SW 1271 (cell line): ENCODE data around the gene PDE8A.

Source experiments
- DNase-seq, 2 experiments: peaks; one replicate each; lab custom pipeline; 2025; lab: John Stamatoyannopoulos, UW

PDE8A gene

DNA sequence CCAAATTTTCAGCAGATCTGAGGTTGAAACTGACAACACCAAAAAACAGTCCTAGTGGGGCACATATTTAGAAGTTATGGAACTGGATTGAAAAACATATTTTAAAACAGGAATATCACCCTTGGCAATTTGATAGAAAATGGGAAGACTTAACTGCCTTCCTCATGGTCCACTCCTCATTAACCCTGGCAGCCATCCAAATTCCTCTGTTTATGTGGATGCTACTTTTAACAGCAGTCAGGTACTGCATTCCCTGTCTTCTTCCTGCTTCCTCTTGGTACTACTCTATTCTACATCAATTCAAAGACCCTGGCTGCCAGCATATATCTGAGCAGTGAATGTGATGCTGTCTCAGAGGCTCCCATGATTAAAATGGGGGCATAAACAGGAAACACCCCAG lies 54.3 kb downstream of the PDE8A start:
- no peak for DNase-seq

DNA sequence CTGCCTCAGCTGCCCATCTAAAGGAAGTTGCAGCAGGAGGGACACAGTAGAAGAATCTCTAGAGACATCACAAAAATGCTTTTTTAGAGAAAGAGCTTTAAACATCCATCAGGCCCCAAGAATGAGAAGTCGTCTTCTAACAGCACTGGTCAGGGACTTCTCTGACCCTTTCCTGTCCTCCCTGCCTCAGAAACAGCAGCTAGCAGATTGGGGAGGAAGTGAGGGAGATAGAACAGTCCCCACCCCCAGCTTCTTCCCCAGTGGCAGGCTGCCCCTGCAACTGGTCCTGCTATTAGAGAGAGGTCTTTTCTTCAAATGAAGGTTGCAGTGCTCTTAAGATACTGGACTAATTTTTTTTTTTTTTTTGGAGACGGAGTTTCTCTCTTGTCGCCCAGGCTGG lies 55.1 kb downstream of the PDE8A start:
- DNase-seq: no peak

DNA sequence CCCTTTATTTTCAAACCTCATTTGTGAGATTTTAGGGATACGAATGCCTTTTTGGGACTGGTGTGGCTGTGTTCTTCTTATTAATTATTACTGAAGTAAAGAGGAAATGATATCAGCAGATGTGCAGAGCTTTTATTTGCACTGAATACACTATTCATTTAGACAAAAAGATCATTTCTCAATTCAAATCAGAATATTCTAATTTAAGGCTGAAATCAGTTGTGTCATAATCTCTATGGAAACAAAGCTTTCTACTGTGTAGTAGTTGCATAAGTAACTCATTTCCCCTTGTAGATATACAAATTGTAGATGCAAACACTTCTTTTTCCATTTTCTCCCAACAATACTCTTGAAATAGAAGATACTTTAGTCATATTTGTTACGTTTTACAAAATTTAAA lies 56.0 kb downstream of the PDE8A start:
- DNase-seq: no peak

DNA sequence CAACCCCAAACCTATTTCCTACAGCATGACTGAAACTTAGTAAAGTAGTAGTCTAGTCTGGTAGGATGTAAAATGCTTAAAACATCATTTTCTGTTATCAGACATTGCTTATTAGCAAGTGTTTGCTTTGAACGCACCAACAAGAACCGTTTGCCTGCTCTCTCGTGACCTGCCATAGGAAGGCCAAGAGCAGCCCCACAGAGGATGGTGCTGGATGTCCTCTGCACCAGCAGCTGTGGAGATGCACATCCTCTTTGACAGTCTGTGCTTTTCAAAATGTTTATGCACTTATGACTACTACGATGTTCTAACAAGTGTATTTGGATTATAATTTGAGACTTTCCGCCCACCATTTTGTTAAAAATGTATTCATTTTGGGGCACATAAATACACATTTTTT lies 59.6 kb downstream of the PDE8A start:
- DNase-seq: no peak

DNA sequence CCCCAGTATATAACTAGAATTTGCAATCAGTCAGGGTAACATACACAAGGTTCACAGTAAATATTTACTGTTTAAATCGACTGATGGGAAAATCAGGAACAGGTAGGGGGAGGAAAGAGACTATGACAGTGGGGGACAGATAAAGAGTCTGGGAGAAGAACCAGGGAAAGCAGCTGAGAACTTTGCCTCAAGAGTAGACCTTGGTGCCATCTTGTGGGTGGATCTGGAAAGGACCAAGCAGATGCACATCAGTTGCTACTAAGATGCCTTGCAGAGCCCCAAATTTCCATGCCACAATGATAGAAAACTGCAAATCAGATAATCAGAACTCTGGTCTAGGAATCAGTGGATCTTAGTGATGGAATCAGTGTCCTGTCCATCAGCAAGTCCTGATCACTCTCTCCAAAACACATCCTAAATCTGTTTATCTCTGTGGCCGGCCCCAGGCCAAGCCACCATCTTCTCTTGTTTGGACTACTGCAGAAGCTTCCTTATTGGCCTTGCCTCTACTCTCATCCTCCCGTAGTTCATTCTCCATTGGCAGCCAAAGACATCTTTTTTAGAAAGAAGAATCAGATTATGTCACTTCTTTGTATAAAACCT lies 62.7 kb downstream of the PDE8A start:
- peak; percentile 16 to 76 for DNase-seq

DNA sequence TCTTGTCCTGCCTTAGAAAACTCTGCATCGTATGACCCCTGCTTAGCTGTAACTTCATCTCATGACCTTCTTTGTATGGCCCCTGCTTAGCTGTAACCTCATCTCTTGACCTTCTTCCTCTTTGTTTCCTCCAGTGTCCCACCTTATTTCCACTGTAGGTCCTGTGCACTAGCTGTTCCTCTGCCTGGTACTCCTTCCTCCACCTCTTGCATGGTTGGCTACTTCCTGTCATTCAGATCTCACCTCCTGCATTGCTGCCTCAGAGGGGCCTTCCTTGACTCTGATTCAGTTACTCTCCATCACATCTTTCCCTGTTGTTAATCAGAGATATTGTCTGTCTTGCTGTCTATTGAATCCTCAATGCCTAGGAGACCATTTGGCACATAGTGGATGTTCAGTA lies 63.2 kb downstream of the PDE8A start:
- DNase-seq: no peak

DNA sequence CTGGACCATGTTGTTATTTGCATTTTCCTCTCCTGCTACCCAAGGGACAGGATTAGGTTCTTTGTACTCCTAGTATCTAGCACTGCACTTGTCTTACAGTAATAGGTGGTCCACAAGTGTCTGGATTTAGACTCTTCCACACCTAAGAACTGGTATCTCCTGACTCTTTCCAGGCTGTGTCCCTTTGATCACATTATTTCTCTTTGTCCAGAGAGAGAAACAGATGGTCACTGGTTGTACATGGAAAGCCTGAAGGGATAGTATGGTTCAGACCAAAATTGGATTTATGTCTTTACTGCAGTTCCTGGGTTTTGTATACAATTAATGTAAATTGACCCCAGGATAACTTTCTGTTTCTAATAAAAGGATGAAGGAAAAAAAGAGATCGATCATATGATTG lies 64.0 kb downstream of the PDE8A start:
- no peak for DNase-seq

DNA sequence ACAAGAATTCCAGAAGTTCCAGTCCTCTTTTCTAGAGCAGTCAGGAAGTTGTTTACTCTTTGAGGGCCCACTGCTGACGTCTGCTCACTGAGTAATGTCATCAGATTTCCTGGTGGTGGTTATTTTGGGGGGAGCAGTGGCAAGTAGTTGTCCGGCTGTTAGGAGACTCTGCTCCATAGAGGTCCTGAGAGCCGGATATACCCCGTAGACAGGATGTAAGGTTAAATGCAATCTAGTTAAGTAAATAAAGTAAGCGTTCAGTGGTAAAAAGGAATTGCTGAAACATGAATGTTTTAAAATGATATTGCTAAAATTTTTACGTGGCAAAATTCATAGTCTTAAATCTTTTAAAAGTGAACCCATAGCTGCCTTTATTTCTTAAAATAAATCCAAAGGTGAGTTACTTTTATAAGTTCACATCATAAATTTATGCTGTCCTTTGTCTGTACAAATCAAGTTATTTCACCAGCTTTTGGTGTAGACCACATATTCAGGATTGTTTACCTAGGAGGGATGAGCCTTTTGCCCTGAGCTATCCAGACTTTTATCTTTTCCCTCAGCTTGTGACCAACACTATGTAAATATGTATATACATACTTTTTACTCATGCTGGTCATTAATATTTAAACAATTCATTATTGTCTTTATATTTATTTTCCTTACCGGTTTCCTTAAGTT lies 65.8 kb downstream of the PDE8A start:
- peak; percentile 96 to 99 for DNase-seq

DNA sequence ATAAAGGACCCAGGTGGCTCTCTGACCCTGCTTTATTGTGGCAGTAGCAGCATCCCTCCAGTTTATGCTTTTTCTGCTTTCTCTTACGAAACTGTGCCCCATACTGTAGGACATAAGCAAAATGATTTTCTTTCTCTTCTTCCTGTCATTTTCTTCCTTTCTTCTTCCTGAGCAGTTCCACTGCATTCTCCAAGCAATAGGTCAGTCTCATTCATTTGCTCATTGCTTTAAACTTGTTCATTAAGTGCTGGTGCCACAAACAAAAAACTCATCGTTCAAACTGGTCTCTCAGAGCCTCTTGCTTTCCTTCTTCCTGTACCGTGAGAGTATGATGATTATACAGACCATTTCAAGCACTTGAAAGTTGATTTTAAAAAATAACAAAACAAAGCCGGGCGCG lies 66.8 kb downstream of the PDE8A start:
- DNase-seq: peak in 1 of 2 experiments; percentile 45

DNA sequence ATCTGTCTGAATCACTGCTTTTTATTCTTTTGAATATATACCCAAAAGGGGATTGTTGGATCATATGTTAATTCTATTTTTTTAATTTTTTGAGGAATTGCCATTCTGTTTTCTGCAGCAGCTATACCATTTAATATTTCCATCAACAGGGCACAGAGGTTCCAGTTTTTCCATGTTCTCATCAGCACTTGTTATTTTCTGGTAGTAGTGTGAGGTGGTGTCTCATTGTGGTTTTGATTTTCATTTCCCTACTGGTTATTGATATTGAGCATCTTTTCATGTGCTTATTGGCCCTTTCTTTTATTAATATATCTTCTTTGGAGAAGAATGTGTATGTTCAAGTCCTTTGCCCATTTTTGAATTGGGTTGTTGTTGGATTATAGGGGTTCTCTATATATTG lies 68.1 kb downstream of the PDE8A start:
- DNase-seq: no peak

DNA sequence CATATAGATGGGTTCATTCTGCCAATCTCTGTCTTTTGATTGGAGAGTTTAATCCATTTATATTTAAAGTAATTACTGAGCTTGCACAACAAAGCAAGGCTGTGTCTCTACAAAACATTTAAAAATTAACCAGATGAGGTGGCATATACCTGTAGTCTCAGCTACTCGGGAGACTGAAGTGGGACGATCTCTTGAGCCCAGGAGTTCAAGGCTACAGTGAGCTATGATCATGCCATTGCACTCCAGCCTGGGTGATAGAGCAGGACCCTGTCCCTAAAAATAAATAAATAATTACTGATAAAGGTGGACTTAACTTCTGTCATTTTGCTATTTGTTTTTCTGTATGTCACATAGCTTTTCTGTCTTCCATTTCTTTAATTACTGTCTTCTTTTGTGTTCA lies 78.1 kb downstream of the PDE8A start:
- DNase-seq: no peak

DNA sequence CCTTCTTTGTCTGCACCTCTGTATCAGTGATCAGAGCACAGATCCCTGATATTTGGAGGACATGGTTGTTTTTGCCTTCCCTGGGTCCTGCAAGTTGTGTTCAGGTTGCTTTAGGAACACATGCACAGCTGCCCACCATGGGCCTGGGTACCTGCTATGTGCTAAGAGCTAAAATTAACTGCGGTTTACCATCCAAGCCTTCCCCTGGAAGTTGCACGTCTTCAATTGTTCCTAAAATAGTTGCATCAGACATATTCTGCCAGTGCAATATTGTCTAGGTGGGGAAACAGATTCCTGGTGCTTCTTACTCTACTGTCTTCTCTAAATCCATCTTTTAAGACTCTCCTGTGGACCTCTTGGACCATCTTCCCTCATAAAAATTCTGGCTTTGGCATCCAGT lies 80.9 kb downstream of the PDE8A start:
- DNase-seq: no peak

DNA sequence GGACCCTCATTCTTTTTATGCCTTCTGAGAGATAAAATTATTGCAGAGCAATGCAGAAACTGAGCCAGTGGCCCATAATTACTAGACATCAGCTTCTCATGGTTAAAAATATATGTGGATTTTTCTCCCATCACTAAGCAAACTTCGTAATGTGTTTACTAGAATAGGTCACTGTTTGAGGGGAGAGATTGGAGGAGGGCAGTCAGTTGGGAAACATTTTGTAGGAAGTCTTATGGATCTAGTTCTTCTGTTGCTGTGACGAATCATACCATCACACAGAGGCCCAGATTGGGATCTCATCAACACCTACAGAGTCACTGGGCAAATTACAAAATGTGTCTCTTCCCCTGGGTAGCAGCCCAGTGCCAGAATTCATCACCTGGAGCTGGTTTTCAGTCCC lies 81.4 kb downstream of the PDE8A start:
- no peak for DNase-seq

DNA sequence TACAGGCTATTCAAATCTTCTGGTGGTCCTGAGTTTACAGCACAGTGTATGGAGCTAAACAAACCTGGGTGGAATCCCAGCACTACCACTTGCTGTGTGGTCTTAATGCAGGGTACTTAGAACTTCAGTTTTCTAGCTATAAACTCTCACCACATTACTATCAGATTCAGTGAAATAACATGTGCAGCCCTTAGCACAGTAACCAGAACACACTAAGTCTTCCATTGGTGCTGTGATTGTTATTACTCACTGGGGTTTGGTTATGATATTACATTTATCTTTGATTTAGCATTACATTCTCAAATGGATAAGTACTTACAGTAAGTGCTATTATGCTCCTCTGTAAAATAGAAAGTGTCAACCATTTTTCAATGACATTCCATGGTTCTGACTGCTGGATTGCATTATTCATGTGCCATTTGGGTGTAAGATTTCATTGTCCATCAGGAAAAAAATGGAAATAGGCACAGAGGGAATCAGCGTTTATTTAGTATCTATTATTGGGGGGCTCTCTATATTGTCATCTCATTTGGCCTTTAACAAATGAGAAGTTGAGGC lies 81.9 kb downstream of the PDE8A start:
- DNase-seq: no peak

DNA sequence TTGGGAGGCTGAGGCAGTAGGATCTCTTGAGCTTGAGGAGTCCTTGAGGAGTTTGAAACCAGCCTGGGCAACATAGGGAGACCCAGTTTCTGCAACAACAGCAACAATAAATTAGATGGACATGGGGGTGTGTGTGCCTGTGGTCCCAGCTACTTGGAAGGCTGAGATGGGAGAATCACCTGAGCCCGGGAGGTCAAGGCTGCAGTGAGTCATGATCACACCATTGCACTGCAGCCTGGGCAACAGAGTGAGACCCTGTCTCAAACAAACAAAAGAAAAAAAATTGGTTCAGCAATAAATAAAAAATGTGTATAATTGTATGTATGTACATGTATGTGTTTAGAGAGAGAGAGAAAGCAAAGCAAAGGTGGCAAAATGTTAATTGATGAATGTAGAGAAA lies 83.1 kb downstream of the PDE8A start:
- DNase-seq: no peak

DNA sequence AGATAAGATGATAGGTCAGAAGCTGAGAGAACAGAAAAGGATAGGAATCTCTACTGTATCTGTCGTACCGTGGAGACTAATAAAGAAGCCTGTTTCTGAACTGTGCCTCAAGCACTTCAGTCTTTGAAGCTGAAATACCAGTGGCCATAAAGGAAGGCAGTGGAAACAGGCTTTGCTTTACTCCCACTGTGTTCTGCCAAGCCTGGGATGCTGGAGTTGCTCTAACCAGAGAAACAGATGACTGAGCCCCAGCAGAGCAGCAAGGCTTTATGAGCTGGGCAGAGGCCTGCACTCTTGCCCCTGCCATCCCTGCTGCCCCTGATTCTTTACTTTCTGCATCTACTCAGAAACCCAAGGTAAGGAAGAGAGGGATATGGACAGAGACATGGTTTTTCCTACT lies 89.4 kb downstream of the PDE8A start:
- DNase-seq: no peak

DNA sequence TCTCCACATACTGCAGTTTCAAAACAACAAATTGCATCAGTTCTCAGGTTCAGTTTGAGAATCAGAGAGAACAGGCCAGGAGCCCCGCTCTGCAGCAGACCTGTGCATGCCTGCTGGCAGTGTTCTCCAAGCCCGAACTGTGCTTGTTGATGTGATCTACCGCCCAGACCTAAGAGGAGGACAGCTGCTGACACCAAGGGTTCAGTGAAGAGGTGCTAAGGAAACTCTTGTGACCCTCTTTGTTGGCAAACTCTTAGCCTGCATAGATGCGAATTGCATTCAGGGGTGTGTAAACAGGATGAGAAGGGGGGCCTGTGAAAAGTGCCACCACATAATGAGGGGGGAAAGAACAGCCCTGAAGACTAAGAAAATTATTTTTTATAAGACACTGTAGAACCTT lies 89.8 kb downstream of the PDE8A start:
- no peak for DNase-seq

DNA sequence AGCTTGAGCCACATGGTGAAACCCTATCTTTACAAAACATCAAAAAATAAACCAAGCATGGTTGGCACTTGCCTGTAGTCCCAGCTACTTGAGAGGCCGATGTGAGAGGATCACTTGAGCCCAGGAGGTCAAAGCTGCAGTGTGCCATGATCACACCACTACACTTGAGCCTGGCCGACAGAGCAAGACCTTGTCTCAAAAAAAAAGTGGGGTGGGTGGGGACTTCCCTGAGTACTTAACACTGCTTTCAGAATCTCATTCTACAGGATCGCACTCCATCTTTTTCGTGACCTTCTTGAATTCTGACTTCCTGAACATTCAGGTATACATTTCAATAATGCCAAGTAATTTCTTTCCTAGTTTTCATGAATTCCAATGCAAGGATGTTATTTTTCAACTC lies 91.3 kb downstream of the PDE8A start:
- DNase-seq: no peak

DNA sequence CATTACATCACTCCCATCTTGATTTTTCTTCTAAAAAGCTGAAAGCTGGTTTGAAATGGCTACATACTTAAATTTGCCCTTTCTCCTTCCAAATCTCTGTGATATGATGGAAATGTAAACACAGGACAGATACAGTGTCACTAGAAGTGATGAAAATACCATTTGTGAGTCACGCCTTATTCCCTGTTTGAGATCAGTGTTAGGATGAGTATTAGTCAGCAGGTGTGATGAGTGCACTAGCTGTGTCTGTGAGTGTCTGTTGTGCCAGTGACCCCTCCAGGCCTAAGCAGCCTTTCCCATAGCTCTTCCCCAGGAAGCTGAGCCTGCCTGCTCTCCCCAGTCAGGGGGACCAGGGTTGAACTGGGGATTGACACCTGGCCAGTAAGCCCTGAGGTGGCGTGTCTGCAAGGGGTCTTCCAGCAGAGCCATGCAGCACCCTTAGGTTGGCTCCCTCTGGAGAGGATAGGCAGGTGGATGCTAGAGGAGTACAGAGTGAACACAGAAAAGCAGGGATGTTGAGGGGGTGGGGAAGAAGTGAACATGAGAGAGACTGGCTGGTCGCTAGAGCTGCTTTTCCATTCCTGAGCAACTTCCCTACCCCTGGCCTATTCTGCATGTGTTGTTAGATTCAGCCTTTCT lies 92.0 kb downstream of the PDE8A start:
- DNase-seq: no peak

DNA sequence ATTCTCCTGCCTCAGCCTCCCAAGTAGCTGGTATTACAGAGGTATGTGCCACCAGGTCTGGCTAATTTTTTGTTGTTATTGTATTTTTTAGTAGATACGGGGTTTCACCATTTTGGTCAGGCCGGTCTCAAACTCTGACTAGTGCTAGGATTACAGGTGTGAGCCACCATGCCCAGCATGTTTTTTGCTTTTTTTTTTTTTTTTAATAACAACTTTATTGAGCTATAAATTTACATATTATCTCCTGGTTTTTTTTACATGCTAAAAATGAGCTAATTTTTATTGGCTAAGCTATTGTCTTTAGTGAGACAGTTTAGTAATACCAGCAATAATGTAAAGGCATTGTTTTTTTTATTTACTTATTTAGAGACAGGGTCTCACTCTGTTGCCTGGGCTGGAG lies 105.2 kb downstream of the PDE8A start:
- no peak for DNase-seq

DNA sequence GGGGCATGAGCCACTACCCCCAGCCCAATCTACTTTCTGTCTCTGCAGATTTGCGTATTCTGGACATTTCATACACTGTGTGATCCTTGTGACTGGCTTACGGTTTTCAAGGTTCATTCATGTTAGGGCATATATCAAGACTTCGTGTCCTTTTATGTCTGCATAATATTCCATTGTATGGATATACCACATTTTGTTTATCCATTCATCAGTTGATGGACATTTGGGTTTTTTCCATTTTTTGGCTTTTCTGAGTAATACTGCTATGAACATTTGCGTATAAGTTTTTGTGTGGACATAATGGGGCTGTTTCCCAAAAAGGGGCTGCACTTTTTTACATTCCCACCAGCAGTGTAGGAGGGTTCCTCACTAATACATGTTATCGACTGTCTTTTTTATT lies 106.6 kb downstream of the PDE8A start:
- DNase-seq: no peak

DNA sequence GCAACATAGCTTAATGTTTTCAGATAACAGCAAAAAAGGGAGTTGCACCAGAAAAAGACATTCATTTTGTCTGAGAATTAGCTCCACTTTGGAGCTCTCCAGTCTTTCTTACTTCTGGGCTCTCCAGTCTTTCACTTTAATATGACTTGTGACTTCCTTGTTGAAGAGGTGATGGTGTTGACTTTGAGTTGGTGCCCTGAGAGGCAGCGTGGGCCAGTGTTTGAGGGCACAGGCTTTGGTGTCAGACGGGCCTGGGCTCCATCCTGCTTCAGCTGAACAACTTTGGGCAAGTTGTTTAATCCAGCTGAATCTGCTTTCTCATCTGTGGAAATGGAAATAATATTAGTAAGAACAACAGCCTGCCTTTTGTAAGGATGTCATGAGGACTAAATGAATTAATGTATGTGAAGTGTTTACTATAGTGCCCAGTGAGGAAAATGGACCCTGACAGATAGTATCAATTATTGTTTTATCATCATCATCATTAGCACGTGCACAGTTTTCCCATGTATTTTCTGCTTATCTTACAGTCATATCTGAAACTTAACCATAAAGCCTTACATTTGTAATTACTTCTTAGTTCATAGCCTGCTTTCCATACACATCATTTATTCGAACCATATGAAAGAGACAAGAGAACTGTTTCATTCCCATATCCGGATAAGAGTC lies 108.4 kb downstream of the PDE8A start:
- DNase-seq: no peak

DNA sequence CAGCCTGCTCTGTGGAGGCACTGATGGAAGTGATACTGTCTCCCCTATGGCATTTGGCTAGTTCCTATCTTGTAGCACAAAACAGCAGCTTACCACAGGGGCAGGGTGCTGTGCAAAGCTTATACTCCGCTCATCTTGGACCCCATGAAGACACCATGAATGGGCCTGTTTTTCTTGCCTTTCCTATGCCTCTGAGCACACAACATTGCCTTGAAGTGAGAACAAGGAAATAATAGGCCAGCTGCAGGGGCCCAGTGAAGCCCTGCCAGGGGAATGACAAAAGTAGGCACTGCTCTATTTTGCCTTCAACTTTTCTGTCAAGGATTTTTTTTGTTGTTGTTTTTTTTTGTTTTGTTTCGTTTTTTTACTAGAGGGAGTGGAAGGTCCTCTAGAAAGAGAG lies 110.3 kb downstream of the PDE8A start:
- DNase-seq: no peak
